Tibial nerve (tissue), 4 donors: ENCODE measurements around the gene TPRG1L.

Source experiments
- EP300 ChIP-seq, 2 donors: sonication (generic); formaldehyde crosslinking; IDR thresholded peaks; one replicate each; pipeline ENCODE4 v1.6.1; 2017; ENCODE audit warnings: antibody characterized with exemption in 2 of 2, mild to moderate bottlenecking in 1 of 2
- TF ChIP-seq, protein P1 (sequence below), 5 experiments: fragments of 200-600 bp in 3 of 5; fragments of 450-650 bp in 2 of 5; sonication (generic) in 3 of 5; IDR thresholded peaks; one replicate each; pipeline ENCODE4 v1.5.1; 2016 to 2019; ENCODE audit warnings: antibody characterized with exemption in 5 of 5, mild to moderate bottlenecking in 3 of 5, moderate library complexity in 2 of 5

DNA sequence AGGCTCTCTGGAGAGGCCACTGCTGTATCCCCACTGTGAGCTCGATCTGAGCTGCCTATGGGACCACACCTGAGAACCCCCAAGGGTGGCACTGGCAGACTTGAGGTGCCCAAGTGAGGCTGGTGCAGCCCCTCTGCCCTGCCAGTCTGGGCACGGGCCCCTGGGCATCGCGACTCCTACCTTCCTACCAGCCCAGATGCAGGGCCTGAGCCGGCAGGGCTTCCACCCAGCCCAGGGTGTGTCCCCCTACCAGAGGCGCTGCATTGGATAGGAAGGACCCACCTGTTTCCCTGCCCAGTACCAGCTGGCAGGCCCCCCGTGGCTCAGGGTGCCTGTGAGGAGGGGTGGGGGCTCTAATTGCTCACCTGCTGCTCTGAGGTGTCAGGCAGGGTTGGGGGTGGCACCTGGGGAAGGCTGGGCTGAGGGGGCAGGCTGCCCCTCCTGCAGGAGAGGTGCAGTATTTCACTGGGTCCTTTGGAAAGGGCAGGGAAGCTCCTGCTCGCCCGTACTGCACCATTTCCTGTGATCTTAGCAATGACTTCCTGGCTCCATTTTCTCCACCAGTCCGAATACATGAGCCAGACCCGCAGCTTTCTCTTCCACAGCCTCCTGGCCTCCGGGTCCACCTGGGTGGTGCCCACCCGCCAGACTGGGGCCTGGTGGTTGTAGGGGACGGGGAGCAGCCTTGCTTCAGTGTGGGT lies 39.3 kb downstream of the TPRG1L start:
- TF ChIP-seq, protein P1, sequence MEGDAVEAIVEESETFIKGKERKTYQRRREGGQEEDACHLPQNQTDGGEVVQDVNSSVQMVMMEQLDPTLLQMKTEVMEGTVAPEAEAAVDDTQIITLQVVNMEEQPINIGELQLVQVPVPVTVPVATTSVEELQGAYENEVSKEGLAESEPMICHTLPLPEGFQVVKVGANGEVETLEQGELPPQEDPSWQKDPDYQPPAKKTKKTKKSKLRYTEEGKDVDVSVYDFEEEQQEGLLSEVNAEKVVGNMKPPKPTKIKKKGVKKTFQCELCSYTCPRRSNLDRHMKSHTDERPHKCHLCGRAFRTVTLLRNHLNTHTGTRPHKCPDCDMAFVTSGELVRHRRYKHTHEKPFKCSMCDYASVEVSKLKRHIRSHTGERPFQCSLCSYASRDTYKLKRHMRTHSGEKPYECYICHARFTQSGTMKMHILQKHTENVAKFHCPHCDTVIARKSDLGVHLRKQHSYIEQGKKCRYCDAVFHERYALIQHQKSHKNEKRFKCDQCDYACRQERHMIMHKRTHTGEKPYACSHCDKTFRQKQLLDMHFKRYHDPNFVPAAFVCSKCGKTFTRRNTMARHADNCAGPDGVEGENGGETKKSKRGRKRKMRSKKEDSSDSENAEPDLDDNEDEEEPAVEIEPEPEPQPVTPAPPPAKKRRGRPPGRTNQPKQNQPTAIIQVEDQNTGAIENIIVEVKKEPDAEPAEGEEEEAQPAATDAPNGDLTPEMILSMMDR (IDR thresholded peaks at IDR 0.05) = no peak
- no peak for TF ChIP-seq EP300 (IDR thresholded peaks at IDR 0.05)
